LNCAP (cell line): ENCODE measurements around the gene INPP5D.

Source experiments
- TF ChIP-seq, protein P1 (sequence below): fragments of 450-650 bp; IDR thresholded peaks from 2 replicates; pipeline ENCODE4 v1.5.1; 2017; ENCODE audit warnings: mild to moderate bottlenecking

Gene INPP5D

DNA sequence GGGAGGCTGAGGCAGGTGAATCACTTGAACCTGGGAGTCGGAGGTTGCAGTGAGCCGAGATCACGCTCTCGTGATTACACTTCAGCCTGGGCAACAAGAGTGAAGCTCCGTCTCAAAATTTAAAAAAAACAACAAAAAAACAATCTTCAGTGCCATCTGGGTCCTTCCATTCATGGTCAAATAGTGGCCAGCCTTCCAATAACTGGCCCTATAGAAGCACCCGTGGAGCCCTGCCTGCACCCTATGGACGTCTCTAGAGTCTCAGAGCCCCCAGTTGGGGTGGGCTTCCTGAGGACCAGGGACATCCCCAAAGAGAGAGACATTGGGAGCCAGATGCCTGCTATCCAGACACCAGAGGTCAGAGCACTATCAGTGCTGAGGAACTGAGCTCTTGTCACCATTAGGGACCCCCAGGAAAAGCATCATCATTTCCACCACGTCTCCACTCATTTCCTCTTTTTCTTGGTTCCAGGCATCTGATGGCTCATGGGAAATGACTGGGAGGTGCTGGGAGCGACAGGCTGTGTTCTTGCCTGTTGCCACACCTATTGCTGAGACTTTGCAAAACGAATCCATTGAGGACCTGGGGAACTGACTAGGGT, 18.3 kb upstream of the INPP5D start:
- TF ChIP-seq, protein P1, sequence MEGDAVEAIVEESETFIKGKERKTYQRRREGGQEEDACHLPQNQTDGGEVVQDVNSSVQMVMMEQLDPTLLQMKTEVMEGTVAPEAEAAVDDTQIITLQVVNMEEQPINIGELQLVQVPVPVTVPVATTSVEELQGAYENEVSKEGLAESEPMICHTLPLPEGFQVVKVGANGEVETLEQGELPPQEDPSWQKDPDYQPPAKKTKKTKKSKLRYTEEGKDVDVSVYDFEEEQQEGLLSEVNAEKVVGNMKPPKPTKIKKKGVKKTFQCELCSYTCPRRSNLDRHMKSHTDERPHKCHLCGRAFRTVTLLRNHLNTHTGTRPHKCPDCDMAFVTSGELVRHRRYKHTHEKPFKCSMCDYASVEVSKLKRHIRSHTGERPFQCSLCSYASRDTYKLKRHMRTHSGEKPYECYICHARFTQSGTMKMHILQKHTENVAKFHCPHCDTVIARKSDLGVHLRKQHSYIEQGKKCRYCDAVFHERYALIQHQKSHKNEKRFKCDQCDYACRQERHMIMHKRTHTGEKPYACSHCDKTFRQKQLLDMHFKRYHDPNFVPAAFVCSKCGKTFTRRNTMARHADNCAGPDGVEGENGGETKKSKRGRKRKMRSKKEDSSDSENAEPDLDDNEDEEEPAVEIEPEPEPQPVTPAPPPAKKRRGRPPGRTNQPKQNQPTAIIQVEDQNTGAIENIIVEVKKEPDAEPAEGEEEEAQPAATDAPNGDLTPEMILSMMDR: no peak

DNA sequence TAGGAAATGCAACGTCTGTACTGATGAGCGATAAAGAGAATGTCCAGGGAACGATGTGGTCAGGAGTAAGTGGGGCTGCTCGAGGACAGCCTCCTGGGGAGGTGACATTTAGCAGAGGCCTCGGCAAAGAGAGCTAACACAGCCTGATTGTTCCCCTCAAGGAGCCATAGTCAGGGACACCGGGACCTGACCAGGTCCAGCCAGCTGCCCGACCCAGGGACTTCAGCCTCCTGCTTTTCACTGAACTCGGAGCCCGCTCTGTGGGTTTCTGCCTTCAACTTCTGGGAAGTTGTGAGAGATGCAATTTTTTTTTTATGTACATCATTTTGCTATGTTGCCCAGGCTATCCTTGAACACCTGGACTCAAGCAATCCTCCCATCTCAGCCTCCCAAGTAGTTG, 17.6 kb upstream of the INPP5D start:
- TF ChIP-seq, protein P1: no peak

DNA sequence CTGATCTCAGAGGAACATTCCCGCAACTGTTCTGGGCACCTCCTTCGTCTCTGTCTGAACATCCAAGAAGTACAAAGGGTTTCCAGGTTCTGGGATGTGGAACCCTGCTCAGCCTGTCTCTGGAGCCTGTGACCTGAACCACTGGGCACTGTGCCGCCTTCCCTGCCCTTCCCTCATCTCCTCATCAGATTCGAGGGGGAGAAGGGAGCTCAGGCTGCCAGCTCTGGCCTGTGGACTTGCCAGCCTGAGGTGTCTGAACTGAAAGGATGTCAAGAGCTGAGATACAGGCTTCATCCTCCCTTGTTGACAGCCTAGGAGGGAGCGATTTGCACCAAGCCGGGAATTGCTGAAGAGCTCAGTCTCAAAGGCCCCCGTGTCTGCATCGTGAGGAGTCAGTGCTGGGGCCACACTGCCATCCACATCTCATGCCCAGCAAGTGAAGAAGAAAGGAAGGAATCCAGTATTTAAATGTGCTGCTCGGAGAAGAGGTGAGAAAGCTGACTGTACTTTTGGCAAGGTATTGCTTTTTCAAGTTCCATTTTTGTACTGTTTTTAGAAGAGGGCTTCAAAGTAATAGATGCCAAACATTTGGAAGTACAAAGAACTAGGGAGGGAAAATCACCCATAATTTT, 15.1 kb upstream of the INPP5D start:
- TF ChIP-seq, protein P1: no peak

DNA sequence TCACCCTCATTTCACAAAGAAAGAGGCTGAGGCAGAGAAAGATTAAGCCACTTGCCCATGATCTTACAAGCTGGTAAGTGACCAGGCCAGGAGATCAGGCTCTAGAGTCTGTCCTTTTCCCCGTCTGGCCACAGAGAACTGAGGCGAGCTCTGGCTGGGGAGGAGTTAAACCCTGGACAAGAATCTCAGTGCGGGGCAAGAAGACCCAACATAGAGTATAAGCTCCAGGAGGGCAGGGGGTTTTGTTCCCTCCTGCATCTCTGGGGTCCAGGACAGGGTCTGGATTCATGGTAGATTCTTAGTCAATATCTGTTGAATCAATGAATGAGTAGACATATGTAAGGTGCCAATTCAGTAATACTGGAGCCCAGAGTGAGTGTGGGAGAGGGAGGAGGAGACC, 12.9 kb upstream of the INPP5D start:
- TF ChIP-seq, protein P1: no peak

DNA sequence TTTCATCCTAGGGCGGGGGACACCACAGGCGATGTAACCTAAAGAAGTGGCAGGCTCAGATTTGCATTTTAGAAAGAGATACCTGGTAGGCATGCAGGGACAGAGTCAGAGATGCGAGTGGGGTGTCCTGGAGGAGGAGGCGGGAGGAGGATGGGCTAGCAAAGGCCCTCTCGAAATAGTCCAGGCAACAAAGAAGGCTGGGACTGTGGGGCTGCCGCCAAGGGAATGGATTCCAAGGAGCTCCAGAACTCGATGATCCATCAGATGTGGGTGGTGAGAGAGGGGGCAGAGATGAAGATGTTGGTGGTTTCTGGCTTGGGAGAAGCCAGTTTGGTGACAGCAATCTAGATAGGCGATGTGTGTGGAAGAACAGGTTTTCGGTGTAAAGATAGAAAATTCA, 12.5 kb upstream of the INPP5D start:
- TF ChIP-seq, protein P1: no peak

DNA sequence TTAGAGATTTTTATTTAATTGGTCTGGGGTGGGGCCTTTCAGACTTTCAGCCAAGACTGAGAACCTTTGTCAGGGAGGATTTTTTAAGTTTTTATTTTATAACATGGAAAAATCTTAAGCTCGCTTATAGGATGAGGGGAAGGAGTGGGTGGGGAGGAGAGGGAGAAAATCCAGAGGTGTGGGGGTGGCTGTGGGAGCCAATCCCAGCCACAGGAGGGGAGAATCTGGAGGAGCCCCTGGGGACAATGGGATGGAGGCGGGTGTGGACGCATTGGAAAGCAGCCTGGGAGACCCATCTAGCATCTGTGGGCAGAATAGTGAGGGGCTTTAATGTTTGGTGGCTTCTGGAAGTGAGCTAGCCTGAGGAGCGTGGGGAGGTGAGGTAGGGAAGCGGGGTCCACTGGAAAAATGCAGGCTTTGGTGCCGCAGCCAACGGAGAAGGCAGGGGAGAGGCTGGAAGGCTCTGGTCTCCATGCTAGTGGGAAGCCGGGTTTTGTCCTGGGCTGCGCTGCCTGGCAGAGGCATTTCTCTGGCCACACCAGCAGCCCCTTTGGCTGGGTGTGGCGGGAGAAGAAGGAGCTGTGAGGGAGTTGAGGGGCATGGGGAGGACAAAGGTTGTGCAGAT, 11.5 kb upstream of the INPP5D start:
- TF ChIP-seq, protein P1: no peak

DNA sequence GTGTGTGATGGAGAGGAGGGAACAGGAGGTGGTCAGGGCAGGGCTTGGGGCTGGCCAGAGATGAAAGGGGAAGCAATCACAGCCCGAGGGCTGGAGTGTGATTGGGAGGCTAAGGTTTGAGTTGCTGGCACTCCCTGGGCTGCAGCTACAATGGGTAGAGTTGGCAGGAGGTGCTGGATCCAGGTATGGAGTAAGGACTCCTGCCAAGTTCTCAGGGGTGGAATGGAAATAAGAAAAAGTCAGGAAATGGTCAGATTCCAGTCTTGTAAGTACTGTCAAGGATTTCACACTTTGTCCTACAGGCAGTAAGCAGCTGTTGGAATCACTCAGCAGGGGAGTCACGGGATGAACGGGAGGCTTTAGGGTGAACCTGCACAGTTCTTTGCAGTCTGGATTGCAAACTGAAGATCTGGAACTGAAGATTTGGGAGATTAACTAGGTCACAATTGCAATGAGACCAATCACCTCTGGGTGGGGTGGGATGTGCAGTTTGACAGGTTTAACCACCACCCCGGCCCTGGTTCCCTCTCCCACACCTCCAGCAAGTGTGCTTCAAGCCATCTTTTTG, 10.9 kb upstream of the INPP5D start:
- TF ChIP-seq, protein P1: no peak
